Measurements from ENCODE around the gene FUT7.
"Not testable (repeated sequence)": the region's sequence is repeated elsewhere in the genome, so short reads cannot be mapped to it uniquely, and the experiment has no call there.

Gene FUT7

DNA sequence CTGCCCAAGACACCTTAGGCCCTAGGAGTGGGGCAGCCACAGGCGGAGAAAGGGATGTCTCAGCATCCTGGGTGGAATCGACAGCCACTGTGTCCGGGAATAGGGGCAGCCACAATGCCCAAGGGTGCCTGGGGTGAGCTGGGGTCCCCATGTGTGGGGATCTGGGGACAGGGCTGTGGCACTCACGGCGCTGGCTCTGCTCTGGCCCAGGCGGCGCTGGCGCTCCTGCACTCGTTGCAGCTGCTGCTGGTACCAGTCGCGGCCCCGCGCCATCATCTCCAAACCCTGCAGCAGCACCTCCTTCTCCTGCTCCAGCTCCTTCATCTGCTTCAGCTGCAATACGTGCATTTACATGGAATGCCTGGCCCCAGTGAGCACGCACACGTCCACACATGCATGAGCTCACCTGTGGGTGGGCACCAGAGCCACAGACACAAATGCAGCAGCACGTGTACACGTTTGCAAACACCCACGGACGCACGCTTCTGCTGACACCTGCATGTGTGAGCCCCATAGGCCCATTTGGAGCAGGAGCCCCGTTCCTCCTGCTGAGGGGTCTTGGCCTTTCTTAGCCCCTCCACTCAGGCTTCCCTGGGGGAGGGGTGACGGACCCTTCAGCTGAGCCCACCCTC is 33.6 kb upstream of the FUT7 start:
- DNase-seq: no peak

DNA sequence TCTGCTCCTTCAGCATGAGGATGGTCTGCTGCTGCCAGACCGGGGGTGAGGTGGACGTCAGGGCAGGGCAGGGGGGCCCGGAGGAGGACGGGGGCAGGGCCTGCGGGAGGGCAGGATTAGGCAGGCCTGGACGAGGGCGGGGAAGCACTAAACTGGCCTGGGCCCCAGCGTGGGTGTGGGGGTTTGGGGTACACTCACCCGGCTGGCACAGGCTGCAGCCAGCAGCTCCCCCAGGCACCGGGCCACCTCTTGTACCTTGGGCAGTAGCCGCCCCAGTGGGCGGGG is 32.9 kb upstream of the FUT7 start:
- no peak for DNase-seq

DNA sequence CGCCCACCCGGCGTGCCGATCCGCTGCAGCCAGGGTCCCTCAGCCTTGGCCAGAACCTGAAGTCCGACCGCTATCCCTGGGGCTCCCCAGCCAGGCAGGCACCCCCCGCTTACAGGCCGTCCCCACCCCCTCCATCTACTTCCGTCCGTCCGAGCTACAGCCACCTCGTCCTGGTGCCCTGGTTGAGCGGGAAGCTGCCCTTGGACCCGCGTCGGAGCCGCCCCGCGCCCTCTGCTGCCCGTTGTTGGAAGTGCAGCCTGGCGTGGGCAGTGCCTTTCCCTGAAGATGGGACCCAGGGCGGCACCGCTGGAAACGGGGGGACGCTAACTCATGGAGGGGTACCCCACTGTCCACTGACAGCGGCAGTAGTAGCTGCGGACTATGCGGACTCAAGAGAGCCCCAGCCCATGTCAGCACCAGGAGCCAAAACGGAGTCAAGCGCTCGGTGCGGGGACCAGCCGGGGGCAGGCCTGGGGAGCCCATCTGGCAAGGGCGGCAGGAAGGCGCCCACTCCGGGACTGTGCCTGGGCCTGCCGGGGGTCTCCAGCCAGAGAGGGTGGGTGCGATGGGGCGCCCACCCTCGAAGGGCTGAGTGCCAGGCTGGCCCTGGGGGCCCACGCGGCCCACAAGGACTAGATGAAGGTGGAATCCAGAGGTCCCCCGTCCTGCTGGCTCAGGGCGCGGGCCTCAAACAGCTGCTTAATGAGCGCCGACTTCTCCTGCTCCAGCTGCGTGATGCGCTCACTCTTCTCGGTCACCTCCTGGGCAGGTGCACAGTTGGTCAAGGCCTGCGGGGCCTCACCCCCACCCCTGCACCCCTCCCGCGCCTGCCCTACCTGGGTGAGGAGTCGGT is 32.4 kb upstream of the FUT7 start:
- peak; percentile 78 for DNase-seq

DNA sequence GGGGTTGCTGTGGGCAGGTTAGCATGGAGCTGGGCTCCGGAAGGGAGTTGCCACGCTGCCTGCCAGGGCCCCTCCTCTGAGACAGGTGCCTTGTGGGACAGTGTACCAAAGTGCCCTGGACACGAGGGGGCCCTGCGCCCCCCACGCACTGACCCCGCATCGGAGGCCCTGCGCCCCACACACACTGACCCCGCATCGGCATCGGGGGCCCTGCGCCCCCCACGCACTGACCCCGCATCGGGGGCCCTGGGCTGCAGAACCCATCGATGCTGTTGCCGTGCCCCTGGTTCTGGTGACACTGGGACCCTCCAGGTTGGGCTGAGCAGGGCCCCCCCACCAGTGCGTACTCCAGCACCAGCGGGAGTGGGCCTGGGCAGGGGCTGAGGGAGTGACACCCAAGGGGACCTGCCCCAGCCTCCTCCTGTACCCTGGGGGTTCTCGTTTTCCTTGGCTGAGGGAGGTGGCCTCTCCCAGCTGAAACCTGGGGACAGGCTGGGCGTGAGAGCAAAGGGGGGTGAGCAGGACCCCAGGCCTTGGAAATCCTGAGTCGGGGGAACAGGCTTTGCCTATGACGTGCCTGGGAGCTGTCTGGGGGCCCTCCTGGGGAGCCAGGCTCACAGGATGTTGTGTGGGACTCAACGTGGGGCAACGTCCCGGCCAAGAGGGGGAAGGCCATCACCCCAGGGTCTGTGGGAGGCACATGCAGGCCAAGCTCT is 31.6 kb upstream of the FUT7 start:
- no peak for DNase-seq

DNA sequence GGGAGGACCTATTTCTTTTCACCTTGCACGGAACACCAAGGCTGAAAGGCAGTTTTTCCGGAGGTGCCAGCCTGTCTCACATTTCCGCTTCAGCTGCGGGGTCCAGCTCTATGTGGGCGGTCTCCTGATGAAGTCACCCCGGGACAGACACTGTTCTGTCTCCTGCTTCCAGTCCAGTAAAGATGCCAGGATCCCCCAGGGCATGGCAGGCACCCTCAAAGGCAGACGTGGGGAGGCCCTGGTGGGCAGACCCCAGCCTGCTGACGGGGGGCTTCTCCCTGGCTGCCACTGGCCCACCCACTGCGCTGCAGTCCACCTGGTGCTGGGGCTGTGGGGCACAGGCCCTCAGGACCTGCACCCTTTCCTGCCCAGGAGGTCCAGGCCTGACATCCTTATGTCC is 30.9 kb upstream of the FUT7 start:
- not testable (repeated sequence) for DNase-seq

DNA sequence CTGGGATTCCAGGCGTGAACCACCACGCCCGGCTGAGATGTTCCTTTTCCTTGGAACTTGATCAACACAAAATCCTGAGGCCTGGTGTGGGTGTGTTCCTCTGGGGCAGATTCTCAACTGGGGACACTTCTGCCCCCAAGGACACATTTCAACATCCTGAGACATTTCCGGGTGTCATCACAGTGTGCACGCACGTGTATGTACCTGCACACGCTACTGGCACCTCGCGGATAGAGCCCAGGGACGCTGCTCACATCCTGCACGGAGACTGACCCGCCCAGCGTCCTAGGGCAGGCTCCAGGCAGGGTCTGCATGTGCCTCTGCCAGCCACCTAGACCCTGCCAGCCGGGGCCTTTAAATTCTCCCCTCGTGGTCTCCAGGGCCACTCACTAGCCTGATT is 30.5 kb upstream of the FUT7 start:
- no peak for DNase-seq

DNA sequence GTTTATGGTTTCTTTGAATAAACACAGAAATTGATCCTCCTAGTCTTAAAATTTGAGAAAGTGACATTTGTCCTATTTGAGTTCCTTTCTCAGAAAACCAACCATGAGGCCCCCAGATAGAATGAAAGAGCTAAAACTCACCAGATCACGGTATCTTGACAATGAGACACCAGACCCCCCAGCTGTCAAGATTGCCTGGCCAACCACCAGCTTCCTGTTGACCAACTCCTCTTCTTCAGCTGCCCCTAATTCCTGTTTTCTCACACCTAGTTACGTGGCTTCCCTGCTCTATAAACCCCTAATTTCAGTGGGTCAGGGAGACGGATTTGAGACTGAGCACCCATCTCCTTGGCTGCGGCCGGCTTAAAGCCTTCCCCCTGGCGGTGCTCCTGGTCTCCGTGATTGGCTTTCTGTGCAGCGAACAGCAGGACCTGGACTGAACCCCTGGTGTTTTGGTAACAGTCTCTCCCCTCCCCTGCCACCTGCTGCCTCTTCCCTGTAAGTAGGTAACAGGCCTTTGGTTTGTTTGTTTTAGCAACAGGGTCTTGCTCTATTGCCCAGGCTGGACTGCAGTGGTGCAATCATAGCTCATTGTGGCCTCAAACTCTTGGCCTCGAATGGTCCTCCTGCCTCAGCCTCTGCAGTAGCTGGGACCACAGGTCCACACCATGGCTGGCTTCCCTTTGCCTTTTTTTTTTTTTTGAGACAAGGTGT is 26.8 kb upstream of the FUT7 start:
- DNase-seq: no peak

DNA sequence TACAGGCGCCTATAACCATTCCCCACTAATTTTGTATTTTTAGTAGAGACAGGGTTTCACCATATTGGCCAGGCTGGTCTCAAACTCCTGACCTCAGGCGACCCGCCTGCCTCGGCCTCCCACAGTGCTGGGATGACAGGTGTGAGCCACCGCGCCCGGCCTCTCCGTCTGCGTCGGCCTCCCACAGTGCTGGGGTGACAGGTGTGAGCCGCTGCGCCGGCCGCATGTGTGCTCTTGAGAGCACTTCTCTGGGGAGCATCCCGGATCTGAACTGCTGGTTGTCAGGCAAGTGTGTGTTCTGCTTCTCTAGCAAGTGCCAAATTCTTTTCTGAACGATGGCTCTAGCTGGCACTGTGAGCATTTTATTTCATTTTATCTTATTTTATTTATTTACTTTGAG is 25.7 kb upstream of the FUT7 start:
- DNase-seq: no peak

DNA sequence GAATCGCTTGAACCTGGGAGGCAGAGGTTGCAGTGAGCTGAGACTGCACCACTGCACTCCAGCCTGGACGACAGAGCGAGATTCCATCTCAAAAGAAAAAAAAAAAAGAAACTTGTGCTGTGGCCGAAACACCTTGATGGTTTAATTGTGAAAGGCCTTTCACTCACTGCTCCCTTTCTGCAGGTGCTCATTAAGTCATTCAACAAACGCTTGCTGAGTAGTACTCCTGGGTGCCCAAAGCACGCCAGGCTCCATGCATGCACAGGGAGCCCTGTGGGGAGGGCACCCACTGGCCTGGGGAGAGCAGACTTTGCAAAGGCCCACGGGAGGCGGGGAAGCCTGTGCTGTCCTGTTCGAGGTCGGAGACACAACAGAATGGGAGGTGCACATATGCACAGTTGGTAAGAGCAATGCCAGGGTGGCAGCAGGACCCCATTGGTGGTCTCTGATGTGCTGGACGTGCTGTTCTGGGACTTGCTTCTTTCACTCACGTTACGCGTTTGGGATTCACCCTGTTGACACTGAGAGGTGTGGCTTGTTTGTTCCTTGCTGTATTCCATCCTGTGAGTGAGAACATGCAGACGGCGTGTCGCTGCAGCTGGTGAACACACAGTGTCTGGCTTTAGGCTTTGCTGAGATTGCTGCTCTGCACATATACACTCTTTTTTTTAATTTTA is 25.0 kb upstream of the FUT7 start:
- DNase-seq: no peak

DNA sequence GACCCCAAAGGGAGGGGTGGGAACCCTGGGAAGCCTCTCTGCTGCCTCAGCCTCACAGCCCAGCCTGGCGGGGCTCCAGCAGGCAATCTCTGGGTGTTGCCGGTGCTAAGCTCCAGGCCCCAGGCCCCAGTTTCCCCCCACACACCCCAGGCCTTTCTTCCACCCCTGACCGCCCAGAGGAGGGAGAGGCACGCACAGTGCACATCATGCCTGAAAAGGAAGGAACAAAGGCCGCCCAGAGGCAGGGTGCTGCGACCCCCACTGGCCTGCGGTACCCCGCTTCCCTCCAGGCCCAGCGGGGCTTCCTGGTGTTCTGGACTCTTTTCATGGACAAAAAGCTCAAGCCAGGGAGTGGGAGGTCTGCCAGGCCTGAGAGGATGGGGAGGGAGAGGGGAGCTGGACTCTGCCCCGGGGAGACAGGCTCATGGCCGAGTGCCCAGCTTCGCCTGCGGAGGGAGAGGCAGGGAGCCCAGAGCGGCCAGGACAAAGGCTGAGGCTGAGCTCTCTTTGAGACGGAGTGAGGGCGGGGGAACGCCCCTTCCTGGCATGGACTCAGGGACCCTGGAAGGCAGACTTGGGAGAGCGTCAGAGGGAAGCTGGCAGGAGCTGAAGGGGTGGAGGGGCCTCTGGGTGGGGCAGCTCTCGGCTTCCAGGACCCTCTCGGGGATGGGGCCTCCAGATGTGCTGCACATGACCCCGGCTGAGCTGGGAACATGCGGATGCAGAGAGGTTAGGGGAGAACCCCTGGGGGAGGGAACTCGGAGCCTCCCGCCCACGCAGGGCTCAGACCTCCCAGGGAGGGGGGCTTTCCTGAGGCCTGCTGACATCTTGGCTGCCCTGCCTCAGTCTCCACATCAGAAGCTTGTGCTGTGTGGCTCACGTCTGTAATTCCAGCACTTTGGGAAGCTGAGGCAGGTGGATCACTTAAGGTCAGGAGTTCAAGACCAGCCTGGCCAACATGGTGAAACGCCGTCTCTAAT is 23.8 kb upstream of the FUT7 start:
- no peak for DNase-seq

DNA sequence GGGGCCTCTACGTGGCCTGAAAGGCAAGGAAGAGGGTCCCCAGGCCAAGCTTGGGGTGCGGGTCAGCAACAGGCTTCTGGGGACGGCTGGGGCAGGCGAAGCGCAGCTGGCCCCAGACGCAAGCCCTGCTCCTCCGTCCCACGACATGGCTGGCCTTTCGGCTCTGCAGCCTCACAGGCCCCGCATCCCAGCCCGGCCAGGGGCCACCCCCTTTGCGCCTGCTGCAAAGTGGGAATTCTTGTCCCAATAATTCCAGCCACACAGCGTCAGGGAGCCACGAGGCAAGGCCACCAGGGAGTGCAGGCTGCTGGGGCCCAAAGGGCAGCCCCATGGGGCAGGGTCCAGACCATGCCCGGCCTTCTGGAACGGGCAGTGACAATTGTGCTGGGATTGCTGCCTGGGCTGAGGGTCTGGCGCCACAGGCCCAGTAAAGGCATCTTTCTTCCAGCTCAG is 23.1 kb upstream of the FUT7 start:
- no peak for DNase-seq

DNA sequence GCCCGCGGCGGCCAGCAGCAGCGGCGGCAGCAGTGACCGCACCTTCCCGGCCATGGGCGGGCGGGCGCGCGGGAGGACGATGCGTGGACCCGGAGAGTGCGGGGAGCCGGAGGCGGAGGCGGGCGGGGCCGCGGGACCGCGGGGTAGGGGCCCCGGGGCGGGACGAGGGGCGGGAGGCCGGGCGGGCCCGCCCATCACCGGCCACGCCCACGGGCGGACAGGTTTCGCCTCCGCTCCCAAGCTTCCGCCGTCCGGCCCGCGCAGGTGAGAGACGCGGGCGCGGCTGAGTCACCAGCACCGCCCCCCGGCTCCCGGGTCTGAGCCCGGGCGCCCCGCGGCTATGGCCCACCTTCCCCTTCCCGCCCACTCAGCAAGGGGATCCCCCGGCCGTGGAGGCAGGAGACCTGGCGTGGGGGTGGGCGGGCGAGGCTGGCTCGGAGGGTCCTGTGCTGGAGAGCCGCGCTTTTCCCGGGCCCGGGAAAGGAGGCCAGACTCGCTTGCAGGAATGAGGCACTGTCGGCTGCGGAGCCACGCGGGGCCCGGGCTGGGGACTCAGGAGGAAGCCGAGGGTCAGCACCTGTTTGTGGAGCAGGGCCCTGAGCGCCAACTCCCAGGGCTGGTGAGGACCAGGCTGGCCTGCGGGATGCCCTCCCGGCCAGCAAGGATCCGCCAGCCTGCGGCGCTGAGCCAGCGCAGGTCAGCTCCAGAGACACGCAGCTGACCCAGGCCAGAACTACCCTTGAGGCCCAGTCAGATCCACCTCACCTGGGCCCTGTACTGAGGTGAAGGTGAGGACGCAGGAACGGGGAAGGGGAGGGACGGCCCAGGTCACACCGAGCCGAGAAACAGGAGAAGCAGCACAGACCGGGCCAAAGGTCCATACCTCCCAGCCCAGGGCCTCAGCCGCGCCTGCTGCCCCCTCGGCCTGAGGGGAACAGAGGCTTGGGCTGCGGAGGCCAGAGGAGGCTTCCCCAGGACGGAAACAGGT is 22.4 kb upstream of the FUT7 start, which contains the start of gene ENTPD2:
Gene ENTPD2 (minus strand): TSS at position 118 of the 988 bp plus-strand sequence. CDS start 64 bp downstream, at position 54.
- peak; percentile 78 for DNase-seq

DNA sequence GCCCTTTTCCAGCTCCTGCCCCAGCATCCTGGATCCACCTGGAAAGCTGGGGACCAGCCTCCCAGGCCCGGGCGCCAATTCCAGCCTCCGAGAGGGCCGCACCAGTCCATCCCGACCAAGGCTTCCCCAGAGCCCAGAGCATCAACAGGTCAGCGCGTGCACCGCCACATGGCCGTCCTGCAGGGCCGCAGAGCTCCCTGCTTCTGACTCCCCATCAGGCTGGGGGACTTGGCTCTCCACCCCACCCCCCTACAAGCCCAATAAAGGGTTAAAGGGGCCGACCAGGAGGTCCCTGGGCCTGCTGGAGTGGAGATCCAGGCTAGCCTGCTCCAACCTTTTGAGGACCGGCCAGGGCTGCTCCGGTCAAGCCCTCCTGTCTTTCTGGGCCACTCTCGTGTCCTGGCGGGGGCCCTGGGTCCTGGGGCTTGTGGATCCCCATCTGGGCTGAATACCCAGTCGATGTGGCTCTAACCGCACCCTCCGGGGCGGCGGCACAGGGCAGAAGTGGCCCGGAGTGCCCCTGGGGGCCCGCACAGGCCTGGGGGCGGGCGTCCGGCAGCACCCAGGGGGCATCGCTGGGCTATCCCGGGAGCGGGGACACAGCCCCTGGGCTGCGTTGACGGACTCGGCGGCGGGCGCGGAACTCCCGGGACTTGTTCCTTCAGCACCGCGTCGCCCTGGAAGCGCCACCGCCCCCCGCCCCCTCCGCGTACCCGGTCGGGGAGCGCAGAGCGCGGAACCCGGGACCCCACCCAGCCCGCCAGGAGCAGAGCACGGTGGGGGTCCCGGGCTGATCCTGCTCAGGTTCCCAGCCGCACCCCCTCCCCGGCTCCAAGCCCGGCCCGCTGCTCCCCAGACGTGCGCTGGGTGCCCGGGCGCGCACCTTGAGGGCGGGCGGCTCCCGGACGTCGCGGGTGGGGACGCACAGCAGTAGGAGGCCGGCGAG is 21.4 kb upstream of the FUT7 start:
- DNase-seq: no peak

DNA sequence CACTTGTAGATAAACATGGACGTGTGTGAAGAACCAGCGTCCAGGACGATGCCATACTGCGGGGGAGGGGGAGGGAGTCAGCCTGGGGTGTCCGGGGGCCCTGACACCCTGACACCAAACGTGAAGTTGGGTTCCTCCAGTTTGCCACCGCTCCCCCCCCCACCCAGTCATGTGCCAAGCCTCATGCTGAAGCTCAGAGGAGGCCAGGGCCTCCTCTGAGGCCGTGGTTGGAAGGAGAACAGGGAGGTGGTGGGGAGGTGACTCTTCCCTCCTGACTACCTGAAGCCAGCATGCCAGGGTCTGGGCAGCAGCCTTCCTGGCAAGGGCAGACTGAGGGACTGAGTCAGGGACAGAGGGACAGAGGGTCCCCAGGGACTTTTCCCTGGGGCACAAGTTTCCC is 20.4 kb upstream of the FUT7 start:
- no peak for DNase-seq

DNA sequence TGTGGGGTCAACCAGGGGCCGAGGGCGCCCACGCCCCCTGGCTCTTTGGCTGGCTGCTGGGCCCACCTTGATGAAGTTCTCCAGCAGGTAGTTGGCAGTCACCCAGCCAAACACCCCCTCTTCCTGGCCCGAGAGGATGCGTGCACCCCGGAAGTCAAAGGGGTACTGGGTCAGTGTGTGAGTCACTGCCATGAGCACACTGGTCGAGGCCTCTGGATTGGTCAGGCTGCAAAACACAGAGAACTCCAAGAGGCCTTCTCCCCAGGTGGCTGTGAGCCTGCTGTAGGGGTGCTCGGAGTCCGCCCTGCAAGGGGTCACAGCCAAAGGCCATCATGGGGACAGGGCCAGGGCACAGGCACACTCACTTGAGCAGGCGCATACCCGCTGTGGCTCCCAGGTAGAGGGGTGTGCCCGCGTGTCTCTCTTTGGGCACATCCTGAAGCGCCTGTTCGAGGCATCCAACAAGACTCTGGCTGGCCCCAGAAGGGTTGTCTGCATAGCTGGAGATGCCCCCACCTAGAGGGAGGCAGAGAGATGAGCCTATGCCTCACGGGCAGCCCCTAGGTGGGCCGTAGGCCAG is 19.3 kb upstream of the FUT7 start:
- DNase-seq: no peak

DNA sequence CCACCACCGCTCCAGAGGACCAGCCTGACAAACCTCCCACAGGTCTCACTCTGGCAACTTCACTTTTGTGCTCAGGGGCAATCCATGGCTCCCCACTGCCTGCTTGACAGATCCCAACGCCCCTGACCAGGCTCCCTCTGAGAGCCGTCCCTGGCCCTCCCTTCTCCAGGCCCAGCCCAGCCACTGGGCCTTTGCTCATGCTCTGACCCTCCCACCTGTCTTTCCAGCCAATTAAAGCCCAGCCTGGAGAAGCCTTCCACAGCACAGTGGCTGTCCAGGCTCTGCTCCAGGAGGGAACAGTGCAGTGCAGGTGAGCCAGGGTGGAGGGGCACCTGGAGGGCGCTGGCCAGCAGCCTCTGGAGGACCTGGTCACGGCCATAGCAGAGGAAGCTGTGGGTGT is 18.7 kb upstream of the FUT7 start:
- DNase-seq: no peak

DNA sequence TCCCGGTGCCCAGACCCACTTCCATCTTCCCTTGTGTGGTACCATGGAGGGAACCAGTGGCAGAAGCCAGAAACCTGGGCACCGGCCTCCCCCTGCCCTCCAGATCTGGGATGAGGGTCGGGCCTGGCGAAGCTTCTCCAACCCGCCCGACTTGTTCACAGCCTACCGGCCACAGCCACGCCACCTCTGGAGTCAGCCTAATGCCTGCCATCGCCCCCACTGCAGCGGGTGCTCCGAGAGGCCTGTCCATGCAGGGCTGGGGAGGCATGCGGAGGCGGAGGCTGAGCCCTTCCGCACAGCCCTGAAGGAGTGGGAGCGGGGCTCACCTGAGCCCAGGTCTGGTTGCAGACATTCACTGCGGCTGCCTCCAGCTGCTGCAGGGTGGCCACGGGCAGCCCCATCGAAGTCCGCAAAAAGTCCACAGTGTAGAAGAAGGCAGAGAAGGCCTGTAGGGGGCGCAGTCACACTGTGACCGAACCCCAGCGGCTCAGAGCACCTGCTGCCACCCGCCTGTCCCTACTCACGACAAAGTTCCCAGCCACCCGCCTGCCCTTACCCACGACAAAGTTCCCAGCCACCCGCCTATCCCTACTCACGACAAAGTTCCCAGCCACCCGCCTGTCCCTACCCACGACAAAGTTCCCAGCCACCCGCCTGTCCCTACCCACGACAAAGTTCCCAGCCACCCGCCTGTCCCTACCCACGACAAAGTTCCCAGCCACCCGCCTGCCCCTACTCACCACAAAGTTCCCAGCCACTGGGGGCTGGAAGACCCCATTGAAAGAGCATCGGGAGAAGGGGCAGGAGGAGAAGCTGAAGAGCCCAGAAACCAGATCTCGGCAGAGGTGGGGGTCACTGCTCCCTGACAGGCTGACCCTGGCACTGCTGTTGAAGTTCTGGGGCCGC is 17.9 kb upstream of the FUT7 start:
- peak; percentile 80 for DNase-seq
